Subcutaneous adipose tissue (tissue), 4 donors: Measurements from ENCODE around the gene TNN. TPM values are rescaled to one million over a fixed set of nuclear protein-coding genes. Genes with fewer than 3 reads are reported as not detected.

Experiments used
- total RNA-seq, 4 donors: library from RNA; depleted of rRNA; stranded (reverse); fragments of >200 nt; gene quantifications; one replicate each; pipeline ENCODE4 v1.1.0, GENCODE V29; 2016
- TF ChIP-seq, protein P1 (sequence below): fragments of 450-650 bp; IDR thresholded peaks from one replicate; pipeline ENCODE4 v1.5.1; 2016; ENCODE audit warnings: low read depth, mild to moderate bottlenecking, control low read depth, antibody characterized with exemption, moderate library complexity

Gene TNN
- total RNA-seq, 4 donors from 2014 or later = 0.51 to 18.3 (median 0.85) TPM

- TF ChIP-seq, protein P1, sequence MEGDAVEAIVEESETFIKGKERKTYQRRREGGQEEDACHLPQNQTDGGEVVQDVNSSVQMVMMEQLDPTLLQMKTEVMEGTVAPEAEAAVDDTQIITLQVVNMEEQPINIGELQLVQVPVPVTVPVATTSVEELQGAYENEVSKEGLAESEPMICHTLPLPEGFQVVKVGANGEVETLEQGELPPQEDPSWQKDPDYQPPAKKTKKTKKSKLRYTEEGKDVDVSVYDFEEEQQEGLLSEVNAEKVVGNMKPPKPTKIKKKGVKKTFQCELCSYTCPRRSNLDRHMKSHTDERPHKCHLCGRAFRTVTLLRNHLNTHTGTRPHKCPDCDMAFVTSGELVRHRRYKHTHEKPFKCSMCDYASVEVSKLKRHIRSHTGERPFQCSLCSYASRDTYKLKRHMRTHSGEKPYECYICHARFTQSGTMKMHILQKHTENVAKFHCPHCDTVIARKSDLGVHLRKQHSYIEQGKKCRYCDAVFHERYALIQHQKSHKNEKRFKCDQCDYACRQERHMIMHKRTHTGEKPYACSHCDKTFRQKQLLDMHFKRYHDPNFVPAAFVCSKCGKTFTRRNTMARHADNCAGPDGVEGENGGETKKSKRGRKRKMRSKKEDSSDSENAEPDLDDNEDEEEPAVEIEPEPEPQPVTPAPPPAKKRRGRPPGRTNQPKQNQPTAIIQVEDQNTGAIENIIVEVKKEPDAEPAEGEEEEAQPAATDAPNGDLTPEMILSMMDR = no peak
Observed at GRCh38 chr1:175124861-175125260, 57.2 kb downstream of the TNN start.

DNA sequence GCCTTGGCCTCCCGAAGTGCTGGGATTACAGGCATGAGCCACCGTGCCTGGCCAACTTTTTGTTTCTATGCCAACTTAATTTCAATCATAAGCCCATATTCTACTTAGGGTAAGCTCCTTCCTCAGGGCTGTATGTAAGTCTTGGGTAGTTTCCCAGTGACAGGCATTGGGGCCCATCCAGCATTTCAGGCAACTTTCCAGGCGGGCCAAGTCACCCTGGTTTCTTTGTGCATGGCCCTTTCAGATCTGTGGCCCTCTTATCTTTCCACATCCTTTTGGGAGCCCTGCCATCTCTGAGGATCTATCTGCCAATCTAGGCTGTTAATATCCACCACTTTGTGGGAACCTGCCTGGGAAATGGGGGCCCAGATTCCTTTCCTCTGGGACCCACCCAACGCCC lies 58.7 kb downstream of the TNN start:
- TF ChIP-seq, protein P1 = no peak

DNA sequence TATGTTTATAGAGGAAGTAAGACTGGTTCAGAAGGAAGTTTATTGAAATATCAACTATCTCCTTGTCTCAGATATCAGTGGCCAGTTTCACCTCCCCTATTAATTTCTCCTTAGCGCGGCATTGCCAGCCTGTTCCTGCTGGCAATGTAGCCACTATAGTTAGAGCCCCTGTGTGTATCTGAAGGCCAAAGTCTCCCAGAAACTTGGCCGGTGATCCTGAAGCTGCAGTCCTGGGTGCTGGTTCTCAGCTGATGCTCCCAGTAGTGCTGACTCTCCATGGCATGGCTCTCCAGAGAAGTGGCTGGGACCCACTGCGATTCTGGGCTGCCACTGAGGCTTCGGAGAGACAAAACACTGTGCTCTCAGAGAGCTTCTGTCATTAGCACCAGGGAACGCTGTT lies 59.9 kb downstream of the TNN start:
- TF ChIP-seq, protein P1 = no peak

- TF ChIP-seq, protein P1 = no peak
Observed at GRCh38 chr1:175128523-175128922, 60.9 kb downstream of the TNN start.

- TF ChIP-seq, protein P1 = no peak
Observed at GRCh38 chr1:175129182-175129581, 61.5 kb downstream of the TNN start.

GRCh38 chr1:175129644-175129996 lies 62.0 kb downstream of the TNN start:
- TF ChIP-seq, protein P1 = no peak

- TF ChIP-seq, protein P1 = no peak
Observed at GRCh38 chr1:175129997-175130648, 62.5 kb downstream of the TNN start.
